GM21576 (cell line): ENCODE measurements around the gene SPOCK1.

Experiments used
- ATAC-seq: cut with Tn5 transposase; IDR thresholded peaks from one replicate; pipeline ENCODE4 v1.9.1; 2021; ENCODE audit warnings: mild to moderate bottlenecking, moderate library complexity; ENCODE audit not compliant: unreplicated experiment

Gene SPOCK1

GRCh38 chr5:137496919-137497318 is 2.2 kb downstream of the SPOCK1 start:
- ATAC-seq, result no peak

GRCh38 chr5:137492331-137492730 is 6.8 kb downstream of the SPOCK1 start:
- ATAC-seq, result no peak

GRCh38 chr5:137491121-137491520 is 8.0 kb downstream of the SPOCK1 start:
- no peak for ATAC-seq

- no peak for ATAC-seq
These were observed 8.5 kb downstream of the SPOCK1 start for GRCh38 chr5:137490591-137490990.

GRCh38 chr5:137488974-137489373 is 10.2 kb downstream of the SPOCK1 start:
- ATAC-seq, result no peak

- no peak for ATAC-seq
These were observed 10.6 kb downstream of the SPOCK1 start for GRCh38 chr5:137488516-137488915.

GRCh38 chr5:137487600-137487999 is 11.5 kb downstream of the SPOCK1 start:
- no peak for ATAC-seq

GRCh38 chr5:137486707-137487106 is 12.4 kb downstream of the SPOCK1 start:
- no peak for ATAC-seq

- no peak for ATAC-seq
These were observed 17.5 kb downstream of the SPOCK1 start for GRCh38 chr5:137481596-137481995.

GRCh38 chr5:137478043-137478442 is 21.1 kb downstream of the SPOCK1 start:
- ATAC-seq, result no peak

- no peak for ATAC-seq
These were observed 28.3 kb downstream of the SPOCK1 start for GRCh38 chr5:137470921-137471220.

GRCh38 chr5:137470111-137470920 is 28.8 kb downstream of the SPOCK1 start:
- no peak for ATAC-seq

- no peak for ATAC-seq
These were observed 32.2 kb downstream of the SPOCK1 start for GRCh38 chr5:137466889-137467288.

GRCh38 chr5:137465930-137466329 is 33.2 kb downstream of the SPOCK1 start:
- ATAC-seq, result no peak

GRCh38 chr5:137462816-137463520 is 36.2 kb downstream of the SPOCK1 start:
- ATAC-seq, result no peak

GRCh38 chr5:137462265-137462590 is 36.9 kb downstream of the SPOCK1 start:
- no peak for ATAC-seq

GRCh38 chr5:137461391-137462264 is 37.5 kb downstream of the SPOCK1 start:
- no peak for ATAC-seq

- ATAC-seq, result no peak
These were observed 44.5 kb downstream of the SPOCK1 start for GRCh38 chr5:137454671-137455070.

GRCh38 chr5:137453483-137454080 is 45.5 kb downstream of the SPOCK1 start:
- no peak for ATAC-seq

GRCh38 chr5:137450759-137451158 is 48.4 kb downstream of the SPOCK1 start:
- no peak for ATAC-seq

GRCh38 chr5:137448868-137449267 is 50.3 kb downstream of the SPOCK1 start:
- no peak for ATAC-seq
